T-cell (primary cell): ENCODE measurements around the gene GDF10. TPM values are rescaled to one million over a fixed set of nuclear protein-coding genes. Genes with fewer than 3 reads are reported as not detected.

ENCODE experiments used
- ATAC-seq, 4 experiments: fragments of 200-7000 bp in 3 of 4; fragments of 150-1000 bp in 1 of 4; cut with Tn5 transposase; replicated peaks in 1 of 4; 1 replicate in 3 of 4; 2 replicates in 1 of 4; pipeline ENCODE4 v1.10.0; 2021; ENCODE audit warnings: moderate library complexity in 3 of 4, mild to moderate bottlenecking in 2 of 4, moderate number of reproducible peaks in 1 of 4
- CTCF ChIA-PET, 2 donors: fragments of 300-600 bp; sonication (Branson Sonifier 250); formaldehyde crosslinking; loops; one replicate each; lab custom pipeline; 2022; ENCODE audit warnings: antibody characterized with exemption in 2 of 2; lab: Charles Lee
- POLR2A ChIA-PET, 2 donors: fragments of 300-600 bp; sonication (Branson Sonifier 250); formaldehyde crosslinking; loops; one replicate each; lab custom pipeline; 2022; ENCODE audit warnings: antibody characterized with exemption in 2 of 2; lab: Charles Lee
- DNase-seq, 35 experiments: peaks; one replicate each; pipeline versions ENCODE4 v3.0.0 to v3.0.0-alpha.2; 2013 to 2023
- H3K27ac ChIP-seq: one replicate; pipeline ENCODE4 v1.5.1; 2013; ENCODE audit warnings: low read length
- H3K27me3 ChIP-seq, 2 experiments: replicated peaks in 1 of 2; 1 replicate in 1 of 2; 2 replicates in 1 of 2; pipeline versions ENCODE4 v1.6.1 to v1.7.0; 2013; ENCODE audit warnings: low read length in 1 of 2, mixed read lengths in 1 of 2; ENCODE audit not compliant: control insufficient read depth in 2 of 2, insufficient read depth in 2 of 2; ENCODE audit errors: extremely low read depth in 1 of 2
- H3K36me3 ChIP-seq, 2 donors: 1 replicate in 1 of 2; 2 replicates in 1 of 2; pipeline versions ENCODE4 v1.6.1 to v1.7.0; 2013; ENCODE audit warnings: low read length in 1 of 2; ENCODE audit not compliant: control insufficient read depth in 2 of 2, insufficient read depth in 1 of 2; ENCODE audit errors: extremely low read depth in 1 of 2
- H3K4me1 ChIP-seq, 2 experiments: 1 replicate in 1 of 2; 2 replicates in 1 of 2; pipeline versions ENCODE4 v1.6.1 to v1.7.0; 2013; ENCODE audit warnings: low read length in 2 of 2, mixed read lengths in 1 of 2; ENCODE audit not compliant: insufficient read depth in 2 of 2, control insufficient read depth in 1 of 2; ENCODE audit errors: extremely low read depth in 1 of 2
- H3K4me3 ChIP-seq, 2 donors: 1 replicate in 1 of 2; 2 replicates in 1 of 2; pipeline versions ENCODE4 v1.5.1 to v1.7.0; 2013; ENCODE audit warnings: mild to moderate bottlenecking in 2 of 2, low read length in 1 of 2, moderate library complexity in 1 of 2; ENCODE audit not compliant: control insufficient read depth in 1 of 2; ENCODE audit errors: extremely low read depth in 1 of 2
- H3K9me3 ChIP-seq: 2 replicates; pipeline ENCODE4 v1.7.0; 2013
- H3K27ac Mint-ChIP-seq, 2 donors: one replicate each; pipeline ENCODE4 v1.8.0; 2020 to 2021; ENCODE audit warnings: mild to moderate bottlenecking in 2 of 2, mixed read lengths in 2 of 2
- H3K27me3 Mint-ChIP-seq, 2 donors: one replicate each; pipeline ENCODE4 v1.8.0; 2021 to 2022; ENCODE audit warnings: mixed read lengths in 2 of 2
- H3K36me3 Mint-ChIP-seq: one replicate; pipeline ENCODE4 v1.8.0; 2021; ENCODE audit warnings: mixed read lengths
- H3K4me1 Mint-ChIP-seq, 3 donors: one replicate each; pipeline ENCODE4 v1.8.0; 2020 to 2022; ENCODE audit warnings: mixed read lengths in 3 of 3, mild to moderate bottlenecking in 1 of 3
- H3K4me3 Mint-ChIP-seq, 3 donors: one replicate each; pipeline ENCODE4 v1.8.0; 2020 to 2022; ENCODE audit warnings: mild to moderate bottlenecking in 3 of 3, mixed read lengths in 3 of 3, moderate library complexity in 3 of 3
- H3K9me3 Mint-ChIP-seq, 3 donors: one replicate each; pipeline ENCODE4 v1.8.0; 2020 to 2022; ENCODE audit warnings: mixed read lengths in 3 of 3
- WGBS: methylation state at CpG from one replicate; pipeline ENCODE4 v1.1.5; 2013; ENCODE audit warnings: missing lambda C conversion rate; ENCODE audit not compliant: insufficient coverage; 5-methylcytosine and 5-hydroxymethylcytosine counted together
- total RNA-seq, 35 experiments: library from RNA in 6 of 35; stranded (reverse) in 6 of 35; fragments of 120-200 nt in 1 of 35; gene quantifications; one replicate each; pipeline versions ENCODE4 v1.2.1 to v1.2.4 and lab custom pipeline; 2013 to 2026

The GDF10 gene
- total RNA-seq, 5 donors from 2014 or later (not counting 1 experiment from before 2014, with no cell fraction given) = 0.14 to 1.4 (median 0.46) TPM

DNA sequence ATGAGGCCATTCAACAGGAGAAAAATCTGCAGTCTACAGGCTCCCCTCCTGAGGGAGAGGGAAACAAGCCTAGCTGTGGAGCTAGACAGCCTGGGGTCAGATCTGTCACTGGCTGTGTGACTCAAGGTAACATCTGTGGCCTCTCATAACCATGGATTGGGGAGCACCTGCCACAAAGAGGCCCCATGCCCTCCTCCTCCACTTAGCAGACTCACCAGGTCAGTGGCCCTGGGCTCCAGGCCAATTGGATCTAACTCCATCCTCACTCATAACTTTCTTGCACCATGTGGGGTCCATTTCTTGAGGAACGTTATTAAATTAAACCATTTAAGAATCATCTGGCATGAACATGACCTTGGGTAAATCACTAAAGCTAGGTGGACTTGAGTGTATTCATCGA, 1.8 kb downstream of the GDF10 start:
- DNase-seq (no peak), ATAC-seq (no peak)
- Histone ChIP-seq H3K9me3 (no peaks in the 10 kb centered on the region), H3K27ac (no peak overlapping the region), H3K36me3 (no peaks in the 10 kb centered on the region), H3K4me1 (peaks cover 0 to 20% of the 10 kb centered on the region in 2 experiments), H3K27me3 (peaks cover 2 to 19% of the 10 kb centered on the region in 2 experiments), H3K4me3 (no peak overlapping the region)
- H3K36me3 Mint-ChIP-seq = no peaks in the 10 kb centered on the region
- POLR2A ChIA-PET = no interaction called here
- peaks cover 26 to 34% (median 26%) of the 10 kb centered on the region in 3 donors for H3K4me1 Mint-ChIP-seq
- no peaks in the 10 kb centered on the region for H3K9me3 Mint-ChIP-seq
- peaks cover 8 to 14% of the 10 kb centered on the region in 2 donors for H3K27me3 Mint-ChIP-seq
- WGBS = 86% methylated on average over 2 of the region's 2 CpGs
- CTCF ChIA-PET = interaction anchor here in 1 of 2 donors (1.4 kb wide), 1 partner anchor 10 kb away, joined by 4 read pairs; no protein-coding TSS in a partner anchor
- peak overlapping the region in 2 of 3 donors; percentile 9 to 84 for H3K4me3 Mint-ChIP-seq
- peak overlapping the region in 1 of 2 donors; percentile 56 for H3K27ac Mint-ChIP-seq

DNA sequence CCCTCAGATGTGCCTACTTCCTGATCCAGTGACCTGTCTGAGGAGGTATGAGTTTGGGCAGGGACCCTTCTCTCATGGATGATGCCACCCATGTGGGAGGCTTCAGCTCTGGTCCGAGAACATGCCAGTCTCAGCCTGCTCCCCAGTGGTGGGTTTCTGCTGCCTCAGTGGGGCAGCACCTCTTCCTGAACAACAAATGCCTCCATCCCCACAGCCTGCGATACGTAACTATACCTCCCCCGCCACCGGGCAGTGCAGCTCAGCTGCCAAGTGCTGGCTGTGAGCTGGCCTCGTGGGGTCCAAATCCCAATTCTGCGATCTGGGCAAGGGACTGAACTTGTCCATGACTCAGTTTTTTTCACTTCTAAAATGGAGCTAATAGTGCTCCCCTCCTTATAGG, 3.1 kb downstream of the GDF10 start:
- DNase-seq = no peak
- Mint-ChIP-seq H3K9me3 (no peaks in the 10 kb centered on the region), H3K36me3 (no peaks in the 10 kb centered on the region), H3K27me3 (peaks cover 8 to 14% of the 10 kb centered on the region in 2 donors), H3K4me3 (no peak overlapping the region), H3K27ac (peak overlapping the region in 1 of 2 donors; percentile 11), H3K4me1 (peaks cover 38 to 43% (median 38%) of the 10 kb centered on the region in 3 donors)
- Histone ChIP-seq H3K4me3 (no peak overlapping the region), H3K9me3 (no peaks in the 10 kb centered on the region), H3K27ac (no peak overlapping the region), H3K36me3 (no peaks in the 10 kb centered on the region), H3K4me1 (peaks cover 0 to 31% of the 10 kb centered on the region in 2 experiments), H3K27me3 (peaks cover 2 to 19% of the 10 kb centered on the region in 2 experiments)
- no peak for ATAC-seq
- WGBS = 100% methylated on average over 3 of the region's 7 CpGs
- ChIA-PET CTCF (no interaction called here), POLR2A (interaction anchor here in 1 of 2 donors (0.5 kb wide), 1 partner anchor 309 kb away, joined by 5 read pairs; no protein-coding TSS in a partner anchor)

DNA sequence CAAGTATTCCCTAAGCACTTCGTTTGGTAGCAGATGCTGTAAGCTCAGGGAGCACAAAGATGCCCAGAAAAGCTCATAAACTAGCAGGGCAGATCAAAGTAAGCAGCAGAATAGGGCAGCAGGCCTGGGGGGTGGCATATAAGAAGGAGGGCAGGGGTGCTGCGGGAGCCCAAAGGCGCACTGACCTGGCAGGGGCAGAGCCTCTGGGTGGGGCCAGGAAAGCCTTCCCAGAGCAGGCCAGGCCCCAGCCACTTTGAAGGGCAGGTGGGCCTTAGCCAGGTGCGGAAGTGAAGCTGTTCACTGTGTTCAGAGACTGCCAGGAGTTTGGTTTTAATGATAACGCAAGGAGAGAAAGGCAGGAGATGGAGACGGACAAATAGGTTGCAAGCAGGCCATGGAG, 3.9 kb downstream of the GDF10 start:
- CTCF ChIA-PET = no interaction called here
- POLR2A ChIA-PET = interaction anchor here in 1 of 2 donors (0.5 kb wide), 1 partner anchor 310 kb away, joined by 5 read pairs; no protein-coding TSS in a partner anchor
- Mint-ChIP-seq H3K4me3 (no peak overlapping the region), H3K27ac (peak overlapping the region in 1 of 2 donors; percentile 29), H3K9me3 (no peaks in the 10 kb centered on the region), H3K27me3 (peaks cover 8 to 14% of the 10 kb centered on the region in 2 donors), H3K4me1 (peaks cover 38 to 48% (median 39%) of the 10 kb centered on the region in 3 donors), H3K36me3 (no peaks in the 10 kb centered on the region)
- Histone ChIP-seq H3K9me3 (no peaks in the 10 kb centered on the region), H3K4me1 (peaks cover 0 to 31% of the 10 kb centered on the region in 2 experiments), H3K27ac (no peak overlapping the region), H3K27me3 (peaks cover 2 to 19% of the 10 kb centered on the region in 2 experiments), H3K36me3 (no peaks in the 10 kb centered on the region), H3K4me3 (no peak overlapping the region)
- WGBS = 93% methylated on average over 6 of the region's 6 CpGs
- ATAC-seq (no peak), DNase-seq (no peak)

DNA sequence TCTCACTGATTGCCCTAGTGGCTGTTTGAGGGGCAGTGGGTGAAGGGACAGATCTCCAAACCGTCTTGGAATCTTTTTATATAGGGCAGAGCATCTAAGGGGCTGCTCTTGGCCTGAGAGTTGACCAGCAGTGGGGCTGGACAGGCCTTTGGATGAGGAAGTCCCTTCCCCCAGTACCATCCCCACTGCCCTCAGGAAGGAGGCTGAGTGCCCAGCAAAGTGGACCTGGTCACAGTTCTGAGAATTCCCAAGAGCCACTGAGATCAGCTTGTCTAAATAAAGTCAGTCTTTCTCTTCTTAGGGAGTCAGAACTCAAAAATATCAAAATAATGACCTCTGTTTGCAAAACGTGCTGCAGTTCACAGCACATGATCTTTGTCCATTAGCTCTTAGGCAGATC, 5.6 kb downstream of the GDF10 start:
- DNase-seq = no peak
- Histone ChIP-seq H3K4me1 (peaks cover 0 to 35% of the 10 kb centered on the region in 2 experiments), H3K27ac (no peak overlapping the region), H3K4me3 (no peak overlapping the region), H3K36me3 (no peaks in the 10 kb centered on the region), H3K27me3 (peaks cover 2 to 14% of the 10 kb centered on the region in 2 experiments), H3K9me3 (no peaks in the 10 kb centered on the region)
- no peak overlapping the region for H3K27ac Mint-ChIP-seq
- no peaks in the 10 kb centered on the region for H3K36me3 Mint-ChIP-seq
- ATAC-seq = no peak
- ChIA-PET POLR2A (no interaction called here), CTCF (interaction anchor here in 1 of 2 donors (1.3 kb wide), 1 partner anchor 258 kb away, joined by 3 read pairs; no protein-coding TSS in a partner anchor)
- no peaks in the 10 kb centered on the region for H3K9me3 Mint-ChIP-seq
- 50% methylated on average over 1 of the region's 2 CpGs for WGBS
- peaks cover 38 to 54% (median 41%) of the 10 kb centered on the region in 3 donors for H3K4me1 Mint-ChIP-seq
- no peak overlapping the region for H3K4me3 Mint-ChIP-seq
- H3K27me3 Mint-ChIP-seq = peaks cover 5 to 7% of the 10 kb centered on the region in 2 donors

DNA sequence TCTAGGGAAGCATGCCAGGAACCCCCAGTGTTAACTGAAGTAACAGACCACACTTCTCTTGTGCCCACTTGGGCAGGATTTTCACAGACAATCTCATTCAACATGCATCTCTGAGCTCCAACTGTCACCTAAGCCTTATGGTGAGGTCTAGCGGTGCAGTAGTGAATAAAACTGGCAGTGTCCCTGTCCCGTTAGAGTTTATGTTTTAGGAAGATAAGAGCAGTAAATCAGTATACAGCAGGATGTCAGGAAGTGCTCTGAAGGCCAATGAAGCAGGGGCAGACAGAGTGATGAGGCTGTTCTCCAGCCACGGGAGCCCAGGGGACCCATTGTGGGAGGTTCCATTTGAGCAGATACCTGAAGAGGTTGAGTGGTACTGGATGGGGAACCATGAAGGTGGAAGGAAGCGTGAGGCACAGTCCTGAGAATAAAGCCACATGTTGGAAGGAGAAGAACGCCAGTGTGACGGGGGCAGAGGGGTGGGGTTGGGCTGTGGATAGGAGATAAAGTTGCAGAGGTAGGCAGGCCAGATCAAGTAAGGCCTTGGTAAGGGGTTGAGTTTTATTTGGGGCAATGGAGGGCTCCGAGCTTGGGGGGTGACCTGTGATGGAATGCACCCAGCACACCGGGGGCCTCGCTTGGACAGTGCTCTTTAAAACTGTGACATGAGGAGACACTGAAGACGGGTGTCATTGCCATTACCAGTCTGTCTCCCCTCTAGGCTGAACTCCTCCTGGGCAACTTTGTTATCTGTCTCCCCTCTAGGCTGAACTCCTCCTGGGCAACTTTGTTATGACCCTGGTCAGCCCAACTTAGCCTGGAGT, 6.6 kb downstream of the GDF10 start:
- Mint-ChIP-seq H3K9me3 (no peaks in the 10 kb centered on the region), H3K27ac (peak overlapping the region in 1 of 2 donors; percentile 17), H3K27me3 (no peaks in the 10 kb centered on the region), H3K4me3 (peak overlapping the region in 1 of 3 donors; percentile 4), H3K4me1 (peaks cover 43 to 57% (median 44%) of the 10 kb centered on the region in 3 donors), H3K36me3 (no peaks in the 10 kb centered on the region)
- Histone ChIP-seq H3K36me3 (no peaks in the 10 kb centered on the region), H3K27me3 (peaks cover 1 to 4% of the 10 kb centered on the region in 2 experiments), H3K4me1 (peaks cover 6 to 35% of the 10 kb centered on the region in 2 experiments), H3K27ac (no peak overlapping the region), H3K4me3 (no peak overlapping the region), H3K9me3 (no peaks in the 10 kb centered on the region)
- ChIA-PET CTCF (interaction anchor here in 1 of 2 donors (1.3 kb wide), 1 partner anchor 259 kb away, joined by 3 read pairs; no protein-coding TSS in a partner anchor), POLR2A (no interaction called here)
- DNase-seq = no peak
- WGBS = 79% methylated on average over 9 of the region's 10 CpGs
- no peak for ATAC-seq

DNA sequence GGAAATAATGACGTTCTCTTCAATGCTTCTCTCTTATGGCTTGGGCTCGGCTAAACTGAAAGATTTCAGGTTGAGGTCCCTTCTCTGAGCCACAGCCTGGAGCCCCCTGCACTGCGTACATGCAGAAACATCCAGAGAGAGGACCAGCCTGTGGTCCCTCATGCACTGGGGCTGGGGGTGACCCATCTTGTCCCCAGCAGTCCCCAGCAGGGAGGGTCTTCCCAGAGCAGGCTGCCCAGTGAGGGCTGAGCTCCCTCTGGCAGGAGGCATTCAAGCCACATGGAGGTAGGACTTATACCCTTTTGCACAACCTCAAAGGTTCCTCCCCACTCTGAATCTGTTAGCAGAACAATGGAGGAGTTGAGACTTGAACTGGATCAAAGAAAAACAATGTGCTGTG, 7.4 kb downstream of the GDF10 start:
- DNase-seq (no peak), ATAC-seq (no peak)
- Mint-ChIP-seq H3K27ac (peak overlapping the region in 1 of 2 donors; percentile 1), H3K4me1 (peaks cover 42 to 56% (median 52%) of the 10 kb centered on the region in 3 donors), H3K9me3 (no peaks in the 10 kb centered on the region), H3K36me3 (no peaks in the 10 kb centered on the region), H3K4me3 (no peak overlapping the region), H3K27me3 (no peaks in the 10 kb centered on the region)
- Histone ChIP-seq H3K27me3 (no peaks in the 10 kb centered on the region), H3K4me1 (peaks cover 6 to 41% of the 10 kb centered on the region in 2 experiments), H3K27ac (no peak overlapping the region), H3K36me3 (no peaks in the 10 kb centered on the region), H3K4me3 (no peak overlapping the region), H3K9me3 (no peaks in the 10 kb centered on the region)
- ChIA-PET CTCF (no interaction called here), POLR2A (no interaction called here)
- 47% methylated on average over 2 of the region's 3 CpGs for WGBS
